Embryonic facial prominence (tissue), 1 donor: ENCODE measurements around the gene SRBD1.

Source experiments
- DNase-seq: peaks from one replicate; pipeline ENCODE4 v3.0.0-alpha.2; 2016; ENCODE audit errors: extremely low spot score

The SRBD1 gene, protein sequence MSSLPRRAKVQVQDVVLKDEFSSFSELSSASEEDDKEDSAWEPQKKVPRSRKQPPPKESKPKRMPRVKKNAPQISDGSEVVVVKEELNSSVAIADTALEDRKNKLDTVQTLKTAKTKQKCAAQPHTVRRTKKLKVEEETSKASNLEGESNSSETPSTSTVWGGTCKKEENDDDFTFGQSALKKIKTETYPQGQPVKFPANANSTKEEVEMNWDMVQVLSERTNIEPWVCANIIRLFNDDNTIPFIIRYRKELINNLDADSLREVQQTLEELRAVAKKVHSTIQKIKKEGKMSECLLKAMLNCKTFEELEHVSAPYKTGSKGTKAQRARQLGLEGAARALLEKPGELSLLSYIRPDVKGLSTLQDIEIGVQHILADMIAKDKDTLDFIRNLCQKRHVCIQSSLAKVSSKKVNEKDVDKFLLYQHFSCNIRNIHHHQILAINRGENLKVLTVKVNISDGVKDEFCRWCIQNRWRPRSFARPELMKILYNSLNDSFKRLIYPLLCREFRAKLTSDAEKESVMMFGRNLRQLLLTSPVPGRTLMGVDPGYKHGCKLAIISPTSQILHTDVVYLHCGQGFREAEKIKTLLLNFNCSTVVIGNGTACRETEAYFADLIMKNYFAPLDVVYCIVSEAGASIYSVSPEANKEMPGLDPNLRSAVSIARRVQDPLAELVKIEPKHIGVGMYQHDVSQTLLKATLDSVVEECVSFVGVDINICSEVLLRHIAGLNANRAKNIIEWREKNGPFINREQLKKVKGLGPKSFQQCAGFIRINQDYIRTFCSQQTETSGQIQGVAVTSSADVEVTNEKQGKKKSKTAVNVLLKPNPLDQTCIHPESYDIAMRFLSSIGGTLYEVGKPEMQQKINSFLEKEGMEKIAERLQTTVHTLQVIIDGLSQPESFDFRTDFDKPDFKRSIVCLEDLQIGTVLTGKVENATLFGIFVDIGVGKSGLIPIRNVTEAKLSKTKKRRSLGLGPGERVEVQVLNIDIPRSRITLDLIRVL

DNA sequence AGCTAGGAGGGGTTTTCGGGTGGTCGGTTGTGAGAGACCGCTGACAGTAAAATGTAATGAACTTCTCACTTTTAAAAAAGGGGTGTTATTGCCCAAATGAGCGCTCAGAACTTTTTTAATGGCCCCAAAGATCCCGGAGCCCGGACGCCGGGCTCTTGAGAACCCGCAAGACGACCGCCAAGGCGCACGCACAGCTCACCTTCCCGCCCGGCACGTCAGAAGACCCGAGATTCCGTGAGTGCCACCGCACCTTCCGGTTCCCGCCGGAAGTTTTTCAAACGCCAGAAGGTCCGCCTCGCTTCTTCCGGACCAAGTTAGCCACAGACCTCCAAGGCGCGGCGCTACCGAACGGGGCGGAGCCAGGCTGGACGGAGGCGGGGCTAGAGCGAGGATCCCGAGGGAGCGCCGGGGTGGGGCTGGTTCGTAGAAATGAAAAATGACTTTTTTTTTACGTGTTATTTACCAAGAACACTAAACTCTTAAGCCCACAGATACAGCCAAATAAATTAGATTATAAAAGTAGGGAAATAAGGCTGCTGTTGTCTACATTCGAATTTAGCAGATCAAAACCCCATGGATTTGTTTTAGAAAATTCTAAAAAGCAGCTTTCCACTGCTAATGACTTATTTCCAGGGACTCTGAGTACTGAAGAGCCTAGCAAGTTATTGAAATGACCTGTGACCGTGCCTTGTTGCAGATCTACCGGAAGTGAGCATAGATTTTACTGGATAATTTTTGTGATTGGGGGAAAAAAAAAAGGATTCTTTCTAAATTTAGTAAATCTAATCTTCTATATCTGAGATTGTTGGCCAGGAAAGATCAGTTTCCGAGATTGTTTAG is at the start of gene SRBD1:
Gene SRBD1 (minus strand): TSS at position 248 of the 840 bp plus-strand sequence. CDS start 5,826 bp downstream, outside the sequence.
- DNase-seq, result peak; percentile 80

DNA sequence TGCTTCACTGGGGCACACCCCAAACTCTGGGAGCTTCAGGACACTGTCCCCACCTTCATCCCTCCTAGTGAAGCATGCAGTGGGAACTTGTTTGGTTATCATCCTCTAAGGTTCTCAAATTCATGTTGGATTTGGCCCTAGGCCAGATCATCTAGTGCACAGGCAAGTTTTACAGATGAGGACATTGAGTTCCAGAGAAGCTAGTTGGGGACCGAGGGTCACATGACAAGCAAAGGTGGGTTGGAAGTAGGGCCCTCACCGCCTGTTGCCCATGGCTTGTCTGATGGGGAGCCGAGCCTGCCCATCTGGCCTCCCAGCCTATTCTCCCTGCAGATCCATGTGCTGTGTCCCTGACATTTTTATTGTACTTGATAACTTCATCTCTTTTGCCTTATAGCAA is 43.2 kb upstream of the SRBD1 start:
- no peak for DNase-seq

DNA sequence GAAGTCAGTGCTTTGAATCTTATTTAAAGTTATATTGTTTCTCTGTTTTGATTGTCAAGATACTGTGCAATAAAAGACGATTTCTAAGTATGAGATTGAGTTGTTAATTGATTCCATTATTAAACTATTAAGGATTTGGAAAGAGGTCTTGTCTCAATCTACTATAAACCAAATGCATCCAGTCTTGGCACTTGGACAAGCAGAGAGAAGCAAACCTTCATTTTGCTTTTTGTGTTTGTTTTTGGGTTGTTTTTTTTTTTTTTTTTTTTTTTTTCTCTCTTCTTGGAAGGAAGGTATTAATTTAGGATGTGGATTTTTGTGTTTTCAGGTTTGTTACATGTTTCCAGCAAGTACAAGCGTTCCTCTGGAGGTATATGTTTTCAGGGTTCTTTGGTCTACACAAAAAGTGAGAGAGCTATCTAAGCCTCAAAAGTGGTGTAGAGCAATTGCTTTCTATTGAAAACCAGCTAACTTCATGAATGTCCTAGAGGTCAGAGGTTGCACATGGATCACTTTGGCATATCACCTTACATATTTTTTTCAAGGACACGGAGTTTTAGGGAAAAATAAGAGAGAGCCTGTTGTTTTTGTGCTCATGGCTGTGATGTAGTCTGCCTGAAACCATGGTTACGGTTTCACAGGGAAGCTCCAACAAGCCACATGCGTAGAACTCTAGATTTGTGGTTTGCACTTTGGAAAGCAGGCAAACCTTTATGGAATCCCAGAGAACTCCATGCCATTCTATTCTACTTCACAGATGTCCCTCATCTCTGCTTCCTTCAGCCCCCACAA is 42.3 kb upstream of the SRBD1 start:
- peak; percentile 66 for DNase-seq

DNA sequence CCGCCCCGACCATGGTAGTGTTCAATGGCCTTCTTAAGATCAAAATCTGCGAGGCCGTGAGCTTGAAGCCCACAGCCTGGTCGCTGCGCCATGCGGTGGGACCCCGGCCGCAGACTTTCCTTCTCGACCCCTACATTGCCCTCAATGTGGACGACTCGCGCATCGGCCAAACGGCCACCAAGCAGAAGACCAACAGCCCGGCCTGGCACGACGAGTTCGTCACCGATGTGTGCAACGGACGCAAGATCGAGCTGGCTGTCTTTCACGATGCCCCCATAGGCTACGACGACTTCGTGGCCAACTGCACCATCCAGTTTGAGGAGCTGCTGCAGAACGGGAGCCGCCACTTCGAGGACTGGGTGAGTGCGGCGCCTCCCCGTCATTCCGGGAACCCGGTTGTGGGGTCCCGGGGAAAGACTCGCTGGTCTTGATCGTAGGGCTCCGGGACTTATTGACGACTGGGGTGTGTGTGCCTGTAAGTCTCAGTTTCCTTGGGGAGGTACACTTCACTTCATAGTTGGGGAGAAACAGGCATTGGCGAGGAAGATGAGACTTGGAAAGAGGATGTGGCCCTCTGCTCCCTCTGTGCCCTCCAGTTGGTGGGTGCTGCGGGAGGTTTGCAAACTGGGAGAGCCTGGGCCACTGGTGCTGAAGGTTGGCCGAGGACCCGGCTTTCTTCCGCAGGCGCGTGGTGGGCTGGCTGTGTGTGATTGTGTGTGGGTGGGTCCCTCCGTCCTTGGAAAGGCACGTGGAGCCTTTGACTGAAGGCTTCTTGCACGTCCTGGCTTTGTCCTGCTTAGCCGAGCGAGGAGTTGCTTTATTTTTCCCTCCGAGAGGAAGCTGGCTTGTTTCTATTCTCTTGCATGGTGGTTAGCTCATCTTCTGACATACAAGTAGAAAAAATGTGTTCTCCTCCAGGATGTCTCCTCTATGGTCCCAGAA is 41.3 kb upstream of the SRBD1 start:
- DNase-seq, result no peak

DNA sequence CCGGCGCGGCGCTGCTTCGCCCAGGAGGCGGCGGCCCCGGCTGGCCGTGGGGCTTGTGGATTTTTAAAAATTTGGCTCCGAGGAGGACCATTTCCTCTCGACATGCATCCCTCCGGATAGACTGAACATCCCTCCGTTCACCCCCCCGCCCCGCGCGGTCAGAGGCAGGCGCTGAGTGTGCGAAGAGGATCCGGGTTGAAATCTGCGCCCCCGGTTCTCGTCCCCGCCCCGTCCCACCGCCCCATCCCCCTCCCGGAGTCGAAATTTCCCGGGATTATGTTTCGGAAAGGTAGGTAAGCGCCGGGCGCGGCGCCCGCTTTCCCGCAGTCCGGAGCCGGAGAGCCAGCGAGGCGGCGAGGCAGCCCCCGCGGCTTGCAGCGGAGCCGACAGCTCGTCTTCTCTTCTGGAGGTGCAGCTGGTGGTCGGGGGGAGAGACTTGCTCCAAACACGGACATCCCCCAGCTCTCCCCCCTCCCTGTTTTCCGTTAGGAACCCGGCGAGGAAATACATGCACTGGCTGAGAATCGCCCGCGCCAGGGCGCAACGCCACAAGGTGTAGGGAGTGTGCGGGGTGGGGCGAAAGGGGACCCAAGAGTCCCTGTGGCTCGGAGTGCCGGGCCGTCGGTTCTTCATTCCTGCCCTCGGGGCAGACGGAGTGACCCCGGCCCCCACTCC is 40.5 kb upstream of the SRBD1 start, which contains the start of gene PRKCE:
Gene PRKCE (plus strand): TSS at position 261 of the 675 bp plus-strand sequence.
- DNase-seq, result no peak

DNA sequence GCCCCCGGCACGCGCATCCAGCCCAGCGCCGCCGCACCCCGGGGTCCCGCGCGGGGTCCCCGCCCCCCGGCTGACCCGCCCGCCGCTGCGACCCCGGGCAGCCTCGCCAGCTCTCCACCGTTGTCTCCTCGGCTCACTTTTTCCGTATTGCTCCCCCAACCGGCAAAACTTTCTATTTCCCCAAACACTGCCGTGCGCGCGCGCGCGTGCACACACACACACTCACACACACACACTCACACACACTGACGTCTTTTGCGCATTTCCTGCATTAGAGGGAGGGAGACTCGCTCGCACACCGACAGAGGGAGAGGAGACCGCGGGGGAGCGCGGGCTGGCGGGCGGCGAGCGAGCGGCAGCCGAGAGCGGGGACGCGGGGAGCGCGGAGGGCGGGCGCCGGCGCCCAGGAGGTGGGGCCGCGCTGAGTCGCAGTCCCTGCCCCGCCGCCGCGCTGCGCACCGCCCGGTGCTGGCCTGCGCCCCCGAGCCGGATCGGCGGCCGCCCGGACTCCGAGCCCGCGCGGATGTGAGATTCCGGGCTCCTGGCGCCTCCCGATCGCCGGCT is 39.9 kb upstream of the SRBD1 start:
- peak; percentile 92 for DNase-seq

DNA sequence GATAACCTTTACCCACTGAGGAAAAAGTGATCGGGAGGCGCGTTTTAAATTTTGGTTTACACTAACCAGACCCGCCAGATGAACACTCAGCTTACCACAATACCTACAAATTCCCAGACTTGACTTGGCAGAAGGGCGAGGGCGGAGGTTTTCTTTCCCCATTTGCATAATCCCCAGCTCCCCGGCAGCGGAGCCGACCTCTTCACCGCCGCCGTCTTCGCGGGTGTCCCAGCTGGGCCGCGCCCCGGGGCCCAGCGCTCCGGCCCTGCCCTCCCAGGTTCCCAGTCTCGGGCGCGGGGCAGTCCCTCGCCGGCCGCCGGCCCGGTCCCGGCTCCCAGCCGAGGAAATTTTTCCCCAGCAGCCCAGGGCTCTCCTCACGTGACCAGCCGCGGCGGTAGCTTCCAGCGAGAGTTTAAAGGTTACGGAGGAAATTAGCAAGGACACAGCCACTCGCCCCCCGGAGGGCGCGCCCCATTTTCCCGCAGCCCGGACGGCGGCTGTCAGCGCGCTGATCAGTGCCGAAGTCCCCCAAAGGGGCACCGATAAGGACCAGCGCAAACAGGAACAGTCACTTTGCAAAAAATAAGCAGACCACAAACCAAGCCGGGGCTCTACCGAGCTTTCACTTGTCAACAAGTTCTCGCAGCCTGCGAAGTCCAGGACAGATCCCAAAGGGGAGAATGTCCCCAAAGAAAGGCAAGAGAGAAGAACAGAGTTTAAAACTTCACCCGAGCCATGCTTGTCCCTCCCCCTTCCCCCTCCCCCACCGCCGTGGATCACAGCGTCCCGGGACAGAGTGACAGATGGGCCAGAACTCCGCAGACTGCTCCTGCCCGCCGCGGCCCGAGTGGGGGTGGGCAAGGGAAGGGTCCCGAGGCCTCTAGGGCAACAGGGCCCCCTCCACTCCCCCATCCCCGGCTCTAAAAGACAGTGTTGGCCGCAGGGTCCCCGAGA is 39.1 kb upstream of the SRBD1 start:
- DNase-seq, result no peak

DNA sequence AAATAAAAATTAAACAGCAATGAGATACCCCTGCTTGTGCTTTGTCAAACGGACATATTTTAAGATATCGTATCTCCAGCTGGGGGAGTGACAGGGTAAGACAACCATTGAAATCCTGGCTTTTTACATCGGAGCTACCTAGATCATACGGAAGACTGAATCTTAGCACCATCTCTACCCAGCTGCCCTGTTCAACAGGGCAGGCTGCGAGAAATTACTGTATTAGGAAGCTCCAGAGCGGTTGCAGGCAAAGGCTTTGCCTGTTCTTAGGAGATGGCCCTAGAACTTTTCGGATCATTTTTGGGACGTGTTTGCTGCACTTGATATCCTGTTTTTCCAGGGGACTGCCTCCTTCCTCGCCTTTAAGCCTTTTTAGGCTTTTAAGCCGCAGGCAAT is 38.4 kb upstream of the SRBD1 start:
- no peak for DNase-seq

DNA sequence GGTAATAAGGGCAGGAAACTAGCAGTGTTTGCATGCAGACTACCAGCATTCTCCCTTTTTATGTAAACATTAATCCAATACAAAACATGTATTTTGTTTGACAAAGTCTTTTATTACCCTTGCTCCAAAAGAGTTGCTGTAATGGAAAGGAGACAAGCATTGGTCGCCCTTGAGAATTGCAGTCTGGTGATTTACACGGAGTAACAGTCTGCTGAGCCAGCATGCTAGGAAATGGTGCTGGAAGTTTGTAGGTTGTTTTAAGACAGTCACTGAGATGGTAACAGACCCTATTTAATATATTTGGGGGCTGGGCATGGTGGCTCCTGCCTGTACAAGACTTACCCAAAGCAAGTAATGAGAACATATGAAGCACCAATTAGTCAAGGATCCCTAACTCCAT is 37.6 kb upstream of the SRBD1 start:
- no peak for DNase-seq

DNA sequence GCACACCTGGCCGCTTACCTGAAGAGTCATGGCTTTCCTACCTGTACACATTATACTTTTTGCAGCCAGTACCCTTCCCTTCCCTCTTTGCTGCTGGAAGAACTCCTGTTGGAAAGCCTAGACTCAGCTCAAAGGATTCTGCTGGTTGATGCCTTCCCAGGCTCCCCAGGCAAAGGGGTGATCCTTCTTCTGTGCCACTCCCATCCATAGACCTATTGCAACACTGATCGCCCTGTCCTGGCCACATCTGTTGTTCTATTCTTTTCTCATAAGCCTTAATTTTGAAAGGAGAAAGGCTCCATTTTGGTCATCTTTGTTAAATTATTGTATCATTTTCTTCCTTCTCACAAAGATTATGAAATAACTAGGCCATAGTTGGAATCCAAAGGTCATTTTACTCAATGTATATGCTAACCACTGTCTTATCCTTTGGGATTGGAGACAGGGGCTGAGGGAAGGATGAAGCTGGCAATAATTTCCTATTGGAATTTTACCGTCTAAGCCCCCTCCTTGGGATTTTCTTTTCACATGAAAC is 37.0 kb upstream of the SRBD1 start:
- DNase-seq, result no peak

DNA sequence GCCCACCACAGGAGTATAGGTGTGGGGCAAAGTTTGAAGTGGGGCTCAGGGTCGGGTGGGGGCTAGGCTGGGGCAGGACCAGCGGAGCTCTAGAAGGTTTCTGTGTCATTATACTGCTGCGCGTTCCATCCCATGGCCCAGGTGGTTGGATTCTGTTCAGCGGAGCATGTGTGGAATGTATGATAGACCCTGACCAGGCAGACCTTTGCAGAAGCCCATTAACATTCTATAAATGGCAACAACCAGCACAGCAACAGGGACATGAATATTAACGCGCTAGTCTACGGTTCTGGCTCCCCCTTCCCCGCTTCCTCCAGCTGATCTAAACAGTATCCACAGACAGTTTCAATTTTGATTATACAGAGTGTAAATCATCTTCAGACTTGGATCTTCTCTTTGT is 36.3 kb upstream of the SRBD1 start:
- no peak for DNase-seq

DNA sequence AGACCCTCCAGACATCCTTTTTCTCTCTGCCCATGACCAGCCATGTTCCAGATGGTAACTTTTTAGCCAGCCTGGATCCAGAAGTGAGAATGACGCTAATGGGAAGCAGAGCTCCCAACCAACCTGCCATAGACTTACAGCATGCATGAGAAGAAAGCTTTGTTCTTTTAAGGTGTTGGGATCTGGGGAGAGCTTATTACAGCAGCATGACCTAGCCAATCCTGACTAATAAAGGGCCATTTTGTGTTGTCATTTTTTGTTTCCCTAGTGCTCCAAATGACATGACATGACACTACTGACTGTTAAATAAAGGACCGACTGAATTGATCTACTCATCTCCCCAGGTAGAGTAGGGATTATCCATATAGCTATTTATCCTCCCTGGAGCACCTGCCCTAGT is 35.2 kb upstream of the SRBD1 start:
- no peak for DNase-seq

DNA sequence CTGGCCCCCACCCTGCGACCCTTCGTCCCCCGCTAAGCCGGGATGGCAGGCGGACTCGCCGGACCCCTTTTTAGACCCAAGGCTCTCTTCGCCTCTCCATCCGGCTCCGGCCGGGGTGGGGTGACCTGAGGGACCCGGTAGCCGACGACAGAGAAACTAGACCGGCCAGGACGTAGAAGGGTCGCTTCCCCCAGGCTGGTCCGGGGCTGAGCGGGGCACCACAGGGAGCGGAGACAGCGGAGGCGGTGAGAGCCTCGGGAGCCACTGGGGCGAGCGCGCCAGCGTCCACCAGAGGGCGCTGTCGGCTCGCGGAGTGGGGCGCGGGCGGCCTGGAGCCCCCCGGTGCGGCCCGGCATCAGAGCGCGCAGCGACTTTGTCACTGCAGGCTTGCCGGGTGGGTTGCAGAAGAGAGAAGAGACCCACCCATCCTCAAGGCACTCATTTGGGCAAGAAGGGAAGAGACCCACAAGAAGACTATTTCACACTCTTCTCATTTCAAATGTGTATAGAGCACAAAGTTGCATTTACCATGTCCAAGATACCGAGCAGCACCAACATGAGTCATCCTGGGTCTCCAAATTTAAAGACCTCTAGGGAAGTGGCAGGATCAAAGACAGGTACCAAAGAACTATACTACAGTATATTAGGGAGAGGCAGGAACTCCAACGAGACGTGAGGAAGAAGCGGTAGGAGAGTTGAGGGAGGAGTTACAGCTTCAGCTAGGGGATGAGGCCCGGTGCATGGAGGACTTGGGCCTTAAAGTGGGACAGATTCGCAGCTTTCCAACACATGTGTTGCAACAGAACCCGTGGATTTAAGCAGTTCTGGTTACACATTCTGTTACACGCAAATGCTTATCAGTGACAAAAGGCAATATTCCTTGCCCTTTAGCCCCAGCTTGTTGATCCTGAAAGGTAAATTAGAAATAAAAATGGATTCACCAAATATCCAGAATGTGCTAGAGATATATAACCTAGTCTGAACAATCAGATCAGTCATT is 32.8 kb upstream of the SRBD1 start:
- no peak for DNase-seq

DNA sequence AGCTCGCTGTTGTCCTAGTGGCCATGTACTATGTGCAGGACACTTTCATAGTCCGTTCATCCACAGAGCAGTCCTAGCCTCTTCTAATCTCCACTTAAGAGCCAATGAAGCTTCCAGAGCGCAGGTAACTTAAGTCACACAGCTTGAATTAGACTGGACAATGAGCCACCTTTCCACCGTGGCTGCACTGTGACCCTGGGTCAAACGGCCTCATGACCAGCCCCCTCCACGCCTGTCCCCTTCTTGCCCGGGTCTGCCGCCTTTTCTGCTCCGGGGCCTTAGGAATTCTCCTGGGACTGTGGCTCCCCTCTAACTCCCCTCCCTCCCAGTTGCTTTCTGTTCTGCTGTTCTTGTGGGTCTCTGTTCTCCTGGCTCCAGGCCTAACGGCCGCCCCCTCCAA is 32.0 kb upstream of the SRBD1 start:
- no peak for DNase-seq

DNA sequence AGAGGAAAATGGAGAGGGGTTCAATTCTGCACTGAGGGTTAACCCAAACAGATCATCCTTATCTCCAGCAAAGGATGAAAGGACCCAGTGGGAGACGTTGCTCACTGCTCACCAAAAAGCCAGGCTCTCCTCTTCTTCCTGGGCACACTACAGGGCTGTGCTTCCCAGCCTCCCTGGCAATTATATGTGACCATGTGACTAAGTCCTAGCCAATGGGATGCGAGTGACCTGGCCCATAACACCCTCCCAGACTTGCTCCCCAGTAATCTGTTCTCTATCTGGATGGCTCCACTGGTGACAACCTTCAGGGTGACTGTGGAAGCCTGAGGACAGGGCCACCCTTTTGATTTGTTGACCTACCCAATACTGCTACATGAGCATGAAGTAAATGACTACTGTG is 29.5 kb upstream of the SRBD1 start:
- no peak for DNase-seq

DNA sequence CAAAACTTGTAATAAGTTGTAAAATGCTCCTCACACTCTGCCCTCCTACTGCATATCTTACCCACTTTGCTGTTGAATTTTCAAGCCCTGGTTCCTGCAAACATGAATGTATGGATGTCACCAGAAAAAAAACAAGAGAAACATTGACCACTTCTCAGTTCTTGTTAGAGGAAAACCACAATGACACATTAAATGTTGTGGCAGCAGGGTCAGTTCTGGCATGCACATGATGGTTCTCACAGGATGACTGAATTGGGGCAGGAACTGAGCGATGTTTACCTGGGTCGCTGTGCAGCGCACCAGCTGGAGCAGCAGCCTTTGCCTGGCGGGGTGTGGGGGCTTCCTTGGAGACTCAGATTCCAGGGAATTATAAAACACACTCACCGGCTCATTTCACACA is 26.4 kb upstream of the SRBD1 start:
- DNase-seq, result no peak
